Stomach (tissue), 9 donors: ENCODE measurements around the gene BABAM2. TPM values are rescaled to one million over a fixed set of nuclear protein-coding genes. Genes with fewer than 3 reads are reported as not detected.

Experiments used
- DNase-seq, 2 donors: peaks; one replicate each; pipeline versions ENCODE4 v3.0.0 to v3.0.0-alpha.2; 2013 to 2019
- H3K27ac ChIP-seq, 5 donors: fragments of 200-600 bp in 4 of 5; sonication (generic) in 4 of 5; one replicate each; pipeline ENCODE4 v1.5.1; 2013 to 2019; ENCODE audit warnings: mild to moderate bottlenecking in 1 of 5, moderate library complexity in 1 of 5
- H3K27me3 ChIP-seq, 3 donors: fragments of 200-600 bp; sonication (generic); one replicate each; pipeline ENCODE4 v1.5.1; 2017 to 2019; ENCODE audit warnings: mixed run types in 1 of 3
- H3K36me3 ChIP-seq, 4 donors: fragments of 200-600 bp; sonication (generic); 1 replicate in 3 of 4; 2 replicates in 1 of 4; pipeline ENCODE4 v1.5.1; 2016 to 2019
- H3K4me1 ChIP-seq, 4 donors: fragments of 200-600 bp; sonication (generic); one replicate each; pipeline ENCODE4 v1.5.1; 2016 to 2019
- H3K4me3 ChIP-seq, 4 donors: fragments of 200-600 bp; sonication (generic) in 3 of 4; one replicate each; pipeline ENCODE4 v1.5.1; 2016 to 2019; ENCODE audit warnings: mild to moderate bottlenecking in 1 of 4
- H3K9me3 ChIP-seq, 4 donors: fragments of 200-600 bp; sonication (generic); one replicate each; pipeline ENCODE4 v1.5.1; 2016 to 2019
- EP300 ChIP-seq: sonication (generic); formaldehyde crosslinking; IDR thresholded peaks from one replicate; pipeline ENCODE4 v1.6.1; 2017; ENCODE audit warnings: antibody characterized with exemption
- POLR2A ChIP-seq, 4 donors: fragments of 450-650 bp; IDR thresholded peaks; one replicate each; pipeline ENCODE4 v1.6.1; 2016; ENCODE audit warnings: antibody characterized with exemption in 4 of 4, control low read depth in 2 of 4, mild to moderate bottlenecking in 1 of 4, moderate library complexity in 1 of 4
- POLR2AphosphoS5 ChIP-seq, 3 donors: sonication (generic); formaldehyde crosslinking; IDR thresholded peaks; one replicate each; pipeline ENCODE4 v1.6.1; 2016; ENCODE audit warnings: antibody characterized with exemption in 3 of 3
- WGBS, 5 donors: extraction: QIAGEN DNeasy Blood & Tissue Kit in 3 of 5; methylation state at CpG; one replicate each; pipeline versions ENCODE4 v1.1.5 to v1.1.7; 2013 to 2018; 5-methylcytosine and 5-hydroxymethylcytosine counted together
- intact Hi-C: fragments of 100-400 bp; cut with DNase I; formaldehyde crosslinking; loops from one replicate; pipeline ENCODE4 v1.15.1; 2023; ENCODE audit warnings: low total_unique reads
- polyA plus RNA-seq, 3 donors: library from polyadenylated mRNA; stranded (reverse); fragments of 200-250 nt; gene quantifications; one replicate each; pipeline ENCODE4 v1.2.3, GENCODE V29; 2013
- total RNA-seq, 5 donors: library from RNA; depleted of rRNA; stranded (reverse); fragments of >200 nt; gene quantifications; one replicate each; pipeline versions ENCODE4 v1.1.0 to v1.2.3, GENCODE V29; 2014 to 2016
- TF ChIP-seq, protein P1 (sequence below), 7 experiments: fragments of 450-650 bp in 4 of 7; fragments of 200-600 bp in 3 of 7; sonication (generic) in 3 of 7; IDR thresholded peaks; one replicate each; pipeline ENCODE4 v1.5.1; 2016 to 2019; ENCODE audit warnings: antibody characterized with exemption in 7 of 7, control low read depth in 2 of 7, mild to moderate bottlenecking in 1 of 7
- donor health status: healthy with polysubstance abuse.
- donor health status: Bipolar disorder and iron deficiency.
- donor health status: healthy.

The BABAM2 gene
- total and polyA plus RNA-seq, 8 donors: 14.2 to 41.4 (median 22.8) TPM

DNA sequence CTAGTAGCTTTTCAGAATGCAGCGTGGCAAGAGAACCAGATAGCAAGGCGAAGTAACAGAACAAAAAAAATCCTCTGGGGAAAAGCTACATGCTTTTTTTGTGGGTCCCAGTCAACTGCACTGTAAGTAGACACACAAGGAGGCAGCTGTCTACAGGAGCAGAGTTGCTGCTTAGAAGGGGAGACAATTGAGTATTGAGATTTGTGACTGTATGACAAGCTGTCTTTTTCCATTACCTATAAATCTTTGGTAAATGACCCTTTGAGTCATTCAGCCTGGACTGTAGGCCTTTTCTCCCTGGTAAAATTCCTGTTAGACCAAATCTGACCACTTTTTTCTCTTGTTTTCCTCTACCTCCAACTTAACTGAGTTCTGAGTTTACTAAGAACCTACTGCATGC lies 358.0 kb downstream of the BABAM2 start:
- DNase-seq: no peak

DNA sequence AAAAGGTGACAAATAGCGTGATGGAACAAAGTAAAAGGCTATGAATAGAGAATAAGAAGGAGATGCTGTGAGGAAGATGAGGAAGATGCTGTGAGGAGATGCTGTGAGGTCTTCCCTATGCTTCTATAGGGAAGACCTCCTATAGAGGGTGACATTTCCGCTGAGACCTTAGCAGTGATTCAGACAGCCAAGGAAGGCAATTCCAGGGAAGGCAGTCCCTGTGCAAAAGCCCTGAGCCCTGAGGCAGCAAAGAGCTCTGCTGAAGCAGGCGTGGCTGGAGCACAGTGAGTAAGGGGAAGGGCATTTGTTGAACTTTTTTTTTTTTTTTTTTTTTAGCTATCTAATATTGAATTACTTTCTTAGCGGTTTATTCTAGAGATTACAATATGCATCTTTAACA lies 359.5 kb downstream of the BABAM2 start:
- no peaks in the 10 kb centered on the region for H3K9me3 ChIP-seq
- no peaks in the 10 kb centered on the region for H3K27me3 ChIP-seq
- 67 to 76% (median 71%) methylated on average over 4 of the region's 4 CpGs for WGBS, 5 donors
- intact Hi-C loops: no loop called here
- TF ChIP-seq POLR2AphosphoS5 (IDR thresholded peaks at IDR 0.05): no peak
- TF ChIP-seq EP300: no peak
- TF ChIP-seq, protein P1, sequence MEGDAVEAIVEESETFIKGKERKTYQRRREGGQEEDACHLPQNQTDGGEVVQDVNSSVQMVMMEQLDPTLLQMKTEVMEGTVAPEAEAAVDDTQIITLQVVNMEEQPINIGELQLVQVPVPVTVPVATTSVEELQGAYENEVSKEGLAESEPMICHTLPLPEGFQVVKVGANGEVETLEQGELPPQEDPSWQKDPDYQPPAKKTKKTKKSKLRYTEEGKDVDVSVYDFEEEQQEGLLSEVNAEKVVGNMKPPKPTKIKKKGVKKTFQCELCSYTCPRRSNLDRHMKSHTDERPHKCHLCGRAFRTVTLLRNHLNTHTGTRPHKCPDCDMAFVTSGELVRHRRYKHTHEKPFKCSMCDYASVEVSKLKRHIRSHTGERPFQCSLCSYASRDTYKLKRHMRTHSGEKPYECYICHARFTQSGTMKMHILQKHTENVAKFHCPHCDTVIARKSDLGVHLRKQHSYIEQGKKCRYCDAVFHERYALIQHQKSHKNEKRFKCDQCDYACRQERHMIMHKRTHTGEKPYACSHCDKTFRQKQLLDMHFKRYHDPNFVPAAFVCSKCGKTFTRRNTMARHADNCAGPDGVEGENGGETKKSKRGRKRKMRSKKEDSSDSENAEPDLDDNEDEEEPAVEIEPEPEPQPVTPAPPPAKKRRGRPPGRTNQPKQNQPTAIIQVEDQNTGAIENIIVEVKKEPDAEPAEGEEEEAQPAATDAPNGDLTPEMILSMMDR (IDR thresholded peaks at IDR 0.05): no peak
- no peak for TF ChIP-seq POLR2A (IDR thresholded peaks at IDR 0.05)
- DNase-seq: peak in 1 of 2 donors; percentile 63
- peaks cover 0 to 24% (median 2%) of the 10 kb centered on the region in 4 donors for H3K4me1 ChIP-seq
- no peak overlapping the region for H3K4me3 ChIP-seq
- H3K36me3 ChIP-seq: peaks cover 0 to 15% (median 6%) of the 10 kb centered on the region in 4 donors
- H3K27ac ChIP-seq: no peak overlapping the region

More for the DNA sequence above, 358.0 kb downstream of the BABAM2 start:
- Histone ChIP-seq H3K4me1 (peaks cover 0 to 24% (median 2%) of the 10 kb centered on the region in 4 donors), H3K36me3 (peaks cover 0 to 20% (median 12%) of the 10 kb centered on the region in 4 donors), H3K27ac (no peak overlapping the region), H3K4me3 (no peak overlapping the region), H3K27me3 (no peaks in the 10 kb centered on the region), H3K9me3 (no peaks in the 10 kb centered on the region)
- TF ChIP-seq, protein P1 (IDR thresholded peaks at IDR 0.05): no peak
- no peak for TF ChIP-seq EP300
- no peak for TF ChIP-seq POLR2AphosphoS5 (IDR thresholded peaks at IDR 0.05)
- no peak for TF ChIP-seq POLR2A (IDR thresholded peaks at IDR 0.05)
- intact Hi-C loops: no loop called here
- WGBS, 5 donors: 89 to 100% (median 98%) methylated on average over 2 of the region's 2 CpGs

DNA sequence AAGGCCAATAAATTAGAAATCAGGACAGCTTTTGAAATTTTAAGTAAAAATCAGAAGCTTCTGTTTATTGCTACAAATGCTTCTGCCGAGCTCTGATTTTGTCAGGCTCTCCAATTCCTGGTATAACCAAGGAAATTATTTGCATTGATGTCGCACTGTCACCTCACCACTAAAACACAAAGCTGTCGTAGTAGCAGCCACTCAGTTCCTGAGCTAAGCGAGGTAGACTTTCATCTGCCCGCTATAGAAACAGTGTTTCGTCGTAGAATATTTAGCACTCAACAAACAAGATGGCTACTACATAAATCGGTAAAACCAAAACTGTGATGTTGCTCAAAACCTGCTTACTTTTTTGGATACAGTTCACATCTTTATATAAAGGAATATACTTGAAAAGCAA lies 360.8 kb downstream of the BABAM2 start:
- WGBS, 5 donors: 72 to 80% (median 78%) methylated on average over 8 of the region's 8 CpGs
- intact Hi-C loops: no loop called here

DNA sequence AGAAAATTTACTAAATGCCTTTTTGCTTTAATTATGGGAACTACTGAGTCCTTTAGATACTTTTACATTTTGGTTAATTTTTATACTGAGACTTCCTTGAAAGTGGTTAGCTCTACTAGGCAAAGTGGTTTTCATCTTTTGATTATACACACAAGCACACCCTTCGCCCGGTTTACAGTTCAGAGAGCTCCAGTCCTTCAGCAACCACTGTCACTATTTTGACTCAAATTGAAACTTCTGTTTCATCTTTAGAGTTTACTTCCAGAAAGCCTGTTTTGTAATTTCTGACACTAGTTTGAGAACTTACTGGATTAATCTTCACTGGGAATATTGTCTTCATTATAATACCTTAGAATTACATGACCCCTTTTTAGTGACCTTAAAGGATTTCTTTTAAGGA lies 361.8 kb downstream of the BABAM2 start:
- WGBS, 5 donors: 67 to 85% (median 75%) methylated on average over 2 of the region's 2 CpGs
- no peak overlapping the region for H3K27ac ChIP-seq
- peaks cover 0 to 20% (median 2%) of the 10 kb centered on the region in 4 donors for H3K4me1 ChIP-seq
- peaks cover 0 to 5% (median 0%) of the 10 kb centered on the region in 4 donors for H3K36me3 ChIP-seq
- no peaks in the 10 kb centered on the region for H3K9me3 ChIP-seq
- DNase-seq: no peak
- no peak for TF ChIP-seq POLR2AphosphoS5 (IDR thresholded peaks at IDR 0.05)
- TF ChIP-seq, protein P1 (IDR thresholded peaks at IDR 0.05): no peak
- intact Hi-C loops: no loop called here
- no peak overlapping the region for H3K4me3 ChIP-seq
- no peaks in the 10 kb centered on the region for H3K27me3 ChIP-seq

More for the DNA sequence above, 360.8 kb downstream of the BABAM2 start:
- H3K4me1 ChIP-seq: peaks cover 0 to 24% (median 2%) of the 10 kb centered on the region in 4 donors
- peaks cover 0 to 5% (median 0%) of the 10 kb centered on the region in 4 donors for H3K36me3 ChIP-seq
- TF ChIP-seq EP300 (no peak), POLR2AphosphoS5 (IDR thresholded peaks at IDR 0.05) (no peak), POLR2A (IDR thresholded peaks at IDR 0.05) (no peak)
- TF ChIP-seq, protein P1 (IDR thresholded peaks at IDR 0.05): no peak
- no peaks in the 10 kb centered on the region for H3K9me3 ChIP-seq
- DNase-seq: no peak
- no peak overlapping the region for H3K4me3 ChIP-seq
- peak overlapping the region in 1 of 5 donors; percentile 48 for H3K27ac ChIP-seq
- H3K27me3 ChIP-seq: no peaks in the 10 kb centered on the region
